Measurements from ENCODE around the gene ATAD2B.
A peak's percentile ranks its signal among the peaks of the same experiment; 100 is the strongest.
"Not testable (repeated sequence)": the region's sequence is repeated elsewhere in the genome, so short reads cannot be mapped to it uniquely, and the experiment has no call there.

The ATAD2B gene

GRCh38 chr2:23926750-23927571, at the start of gene ATAD2B:
Gene ATAD2B (minus strand): TSS chr2:23927123. CDS start chr2:23926770, 353 bp downstream.
- Histone ChIP-seq H3K4me1 (ENCODE audit: control insufficient read depth, insufficient read depth, low read length) (no peaks in the 10 kb centered on the region), H3K27me3 (ENCODE audit: control insufficient read depth, insufficient read depth, low read length) (no peaks in the 10 kb centered on the region), H3K9me3 (ENCODE audit: control insufficient read depth, insufficient read depth, low read depth, low read length) (no peaks in the 10 kb centered on the region), H3K27ac (ENCODE audit: low read depth, low read length) (peak within 1 kb of the TSS; percentile 93), H3K4me3 (ENCODE audit: low read depth, low read length) (peak within 1 kb of the TSS; percentile 98), H3K9ac (ENCODE audit: low read length) (peak within 1 kb of the TSS; percentile 94), H3K36me3 (ENCODE audit: control insufficient read depth, insufficient read depth, low read length) (peaks cover 5% of the 10 kb centered on the region)

GRCh38 chr2:23967846-23968245, 40.9 kb upstream of the ATAD2B start:
- Histone ChIP-seq H3K27ac (ENCODE audit: low read depth, low read length) (no peak overlapping the region), H3K4me1 (ENCODE audit: control insufficient read depth, insufficient read depth, low read length) (no peaks in the 10 kb centered on the region), H3K9ac (ENCODE audit: low read length) (no peak overlapping the region), H3K36me3 (ENCODE audit: control insufficient read depth, insufficient read depth, low read length) (peaks cover 12% of the 10 kb centered on the region), H3K4me3 (ENCODE audit: low read depth, low read length) (no peak overlapping the region), H3K9me3 (ENCODE audit: control insufficient read depth, insufficient read depth, low read depth, low read length) (no peaks in the 10 kb centered on the region), H3K27me3 (ENCODE audit: control insufficient read depth, insufficient read depth, low read length) (no peaks in the 10 kb centered on the region)

DNA sequence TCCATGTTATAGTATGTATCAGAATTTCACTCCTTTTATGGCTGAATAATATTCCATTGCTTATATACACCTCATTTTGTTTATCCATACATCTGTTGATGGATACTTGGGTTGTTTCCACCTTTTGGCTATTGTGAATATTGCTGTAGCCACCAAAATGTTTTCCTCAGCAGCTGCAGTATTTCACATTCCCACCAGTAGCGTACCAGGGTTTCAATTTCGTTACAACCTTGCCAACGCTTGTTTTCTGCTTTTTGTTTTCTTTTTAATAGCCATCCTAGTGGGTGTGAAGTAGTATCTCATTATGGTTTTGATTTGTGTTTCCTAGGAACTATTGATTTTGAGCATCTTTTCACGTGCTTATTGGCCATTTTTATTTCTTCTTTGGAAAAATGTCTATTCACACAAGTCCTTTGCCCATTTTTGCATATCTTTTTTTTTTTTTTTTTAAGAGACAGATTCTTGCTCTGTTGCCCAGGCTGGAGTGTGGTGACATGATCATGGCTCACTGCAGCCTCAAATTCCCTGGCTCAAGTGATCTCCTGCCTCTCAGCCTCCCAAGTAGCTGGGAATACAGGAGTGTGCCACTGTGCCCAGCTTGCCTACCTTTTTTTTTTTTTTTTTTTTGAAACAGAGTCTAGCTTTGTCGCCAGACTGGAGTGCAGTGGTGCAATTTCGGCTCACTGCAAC, 27.5 kb upstream of the ATAD2B start:
- no peak overlapping the region for H3K9ac ChIP-seq (ENCODE audit: low read length)
- H3K4me1 ChIP-seq (ENCODE audit: control insufficient read depth, insufficient read depth, low read length), result no peaks in the 10 kb centered on the region
- H3K27ac ChIP-seq (ENCODE audit: low read depth, low read length), result no peak overlapping the region
- H3K9me3 ChIP-seq (ENCODE audit: control insufficient read depth, insufficient read depth, low read depth, low read length), result no peaks in the 10 kb centered on the region
- H3K36me3 ChIP-seq (ENCODE audit: control insufficient read depth, insufficient read depth, low read length), result no peaks in the 10 kb centered on the region
- no peaks in the 10 kb centered on the region for H3K27me3 ChIP-seq (ENCODE audit: control insufficient read depth, insufficient read depth, low read length)
- no peak overlapping the region for H3K4me3 ChIP-seq (ENCODE audit: low read depth, low read length)

GRCh38 chr2:23953625-23954024, 26.7 kb upstream of the ATAD2B start:
- Histone ChIP-seq H3K36me3 (ENCODE audit: control insufficient read depth, insufficient read depth, low read length) (no peaks in the 10 kb centered on the region), H3K27ac (ENCODE audit: low read depth, low read length) (no peak overlapping the region), H3K4me1 (ENCODE audit: control insufficient read depth, insufficient read depth, low read length) (no peaks in the 10 kb centered on the region), H3K27me3 (ENCODE audit: control insufficient read depth, insufficient read depth, low read length) (no peaks in the 10 kb centered on the region), H3K9me3 (ENCODE audit: control insufficient read depth, insufficient read depth, low read depth, low read length) (no peaks in the 10 kb centered on the region), H3K9ac (ENCODE audit: low read length) (no peak overlapping the region), H3K4me3 (ENCODE audit: low read depth, low read length) (no peak overlapping the region)

- H3K27me3 ChIP-seq (ENCODE audit: control insufficient read depth, insufficient read depth, low read length); H3K9me3 ChIP-seq (ENCODE audit: control insufficient read depth, insufficient read depth, low read depth, low read length); H3K9ac ChIP-seq (ENCODE audit: low read length); H3K4me1 ChIP-seq (ENCODE audit: control insufficient read depth, insufficient read depth, low read length); H3K36me3 ChIP-seq (ENCODE audit: control insufficient read depth, insufficient read depth, low read length); H3K27ac ChIP-seq (ENCODE audit: low read depth, low read length); H3K4me3 ChIP-seq (ENCODE audit: low read depth, low read length): not testable (repeated sequence)
These were observed 25.6 kb upstream of the ATAD2B start for GRCh38 chr2:23952558-23952957.

- Histone ChIP-seq H3K4me3 (ENCODE audit: low read depth, low read length) (no peak overlapping the region), H3K27me3 (ENCODE audit: control insufficient read depth, insufficient read depth, low read length) (no peaks in the 10 kb centered on the region), H3K9me3 (ENCODE audit: control insufficient read depth, insufficient read depth, low read depth, low read length) (no peaks in the 10 kb centered on the region), H3K9ac (ENCODE audit: low read length) (no peak overlapping the region), H3K27ac (ENCODE audit: low read depth, low read length) (no peak overlapping the region), H3K4me1 (ENCODE audit: control insufficient read depth, insufficient read depth, low read length) (peaks cover 9% of the 10 kb centered on the region; the same call in 1 of the 2 replicates), H3K36me3 (ENCODE audit: control insufficient read depth, insufficient read depth, low read length) (no peaks in the 10 kb centered on the region; the same call in 1 of the 2 replicates)
These were observed 20.4 kb upstream of the ATAD2B start for GRCh38 chr2:23947350-23947749.

GRCh38 chr2:23944976-23945375, 18.1 kb upstream of the ATAD2B start:
- peaks cover 12% of the 10 kb centered on the region; the same call in 1 of the 2 replicates for H3K4me1 ChIP-seq (ENCODE audit: control insufficient read depth, insufficient read depth, low read length)
- no peak overlapping the region for H3K4me3 ChIP-seq (ENCODE audit: low read depth, low read length)
- H3K9me3 ChIP-seq (ENCODE audit: control insufficient read depth, insufficient read depth, low read depth, low read length), result no peaks in the 10 kb centered on the region
- H3K9ac ChIP-seq (ENCODE audit: low read length), result no peak overlapping the region
- H3K36me3 ChIP-seq (ENCODE audit: control insufficient read depth, insufficient read depth, low read length), result no peaks in the 10 kb centered on the region; the same call in 1 of the 2 replicates
- H3K27ac ChIP-seq (ENCODE audit: low read depth, low read length), result no peak overlapping the region
- H3K27me3 ChIP-seq (ENCODE audit: control insufficient read depth, insufficient read depth, low read length), result no peaks in the 10 kb centered on the region

GRCh38 chr2:23944527-23944926, 17.6 kb upstream of the ATAD2B start:
- H3K27ac ChIP-seq (ENCODE audit: low read depth, low read length), result no peak overlapping the region
- H3K27me3 ChIP-seq (ENCODE audit: control insufficient read depth, insufficient read depth, low read length), result no peaks in the 10 kb centered on the region

GRCh38 chr2:23943666-23944065, 16.7 kb upstream of the ATAD2B start:
- no peaks in the 10 kb centered on the region; the same call in 1 of the 2 replicates for H3K36me3 ChIP-seq (ENCODE audit: control insufficient read depth, insufficient read depth, low read length)
- no peaks in the 10 kb centered on the region for H3K27me3 ChIP-seq (ENCODE audit: control insufficient read depth, insufficient read depth, low read length)
- H3K9ac ChIP-seq (ENCODE audit: low read length), result no peak overlapping the region
- H3K4me3 ChIP-seq (ENCODE audit: low read depth, low read length), result no peak overlapping the region
- no peak overlapping the region for H3K27ac ChIP-seq (ENCODE audit: low read depth, low read length)
- peaks cover 19% of the 10 kb centered on the region; the same call in 1 of the 2 replicates for H3K4me1 ChIP-seq (ENCODE audit: control insufficient read depth, insufficient read depth, low read length)
- H3K9me3 ChIP-seq (ENCODE audit: control insufficient read depth, insufficient read depth, low read depth, low read length), result no peaks in the 10 kb centered on the region

More at GRCh38 chr2:23944527-23944926, 17.6 kb upstream of the ATAD2B start:
- Histone ChIP-seq H3K4me3 (ENCODE audit: low read depth, low read length) (no peak overlapping the region), H3K36me3 (ENCODE audit: control insufficient read depth, insufficient read depth, low read length) (no peaks in the 10 kb centered on the region; the same call in 1 of the 2 replicates), H3K4me1 (ENCODE audit: control insufficient read depth, insufficient read depth, low read length) (peaks cover 12% of the 10 kb centered on the region; the same call in 1 of the 2 replicates), H3K9me3 (ENCODE audit: control insufficient read depth, insufficient read depth, low read depth, low read length) (no peaks in the 10 kb centered on the region), H3K9ac (ENCODE audit: low read length) (no peak overlapping the region)

GRCh38 chr2:23941644-23942043, 14.7 kb upstream of the ATAD2B start:
- Histone ChIP-seq H3K9ac (ENCODE audit: low read length) (peak overlapping the region; percentile 82), H3K27me3 (ENCODE audit: control insufficient read depth, insufficient read depth, low read length) (no peaks in the 10 kb centered on the region), H3K27ac (ENCODE audit: low read depth, low read length) (no peak overlapping the region), H3K4me1 (ENCODE audit: control insufficient read depth, insufficient read depth, low read length) (peaks cover 19% of the 10 kb centered on the region; the same call in 1 of the 2 replicates), H3K36me3 (ENCODE audit: control insufficient read depth, insufficient read depth, low read length) (no peaks in the 10 kb centered on the region), H3K4me3 (ENCODE audit: low read depth, low read length) (peak overlapping the region; percentile 67), H3K9me3 (ENCODE audit: control insufficient read depth, insufficient read depth, low read depth, low read length) (no peaks in the 10 kb centered on the region)

Data from HUES6 (cell line).